SK-N-SH treated with all-trans-retinoic acid at 6 μM for 48 hours (cell line): Measurements from ENCODE around the gene LHFPL6.

Experiments used
- ATAC-seq: fragments of 200-7000 bp; cut with Tn5 transposase; 3 replicates; pipeline ENCODE4 v1.9.1; 2020; ENCODE audit warnings: mild to moderate bottlenecking, moderate library complexity
- BACH2 ChIP-seq: fragments of 250-450 bp; sonication (Bioruptor Pico); IDR thresholded peaks from 2 replicates; pipeline ENCODE4 v1.9.0; 2021; ENCODE audit warnings: mild to moderate bottlenecking, borderline replicate concordance
- GLIS3 ChIP-seq: fragments of 250-450 bp; sonication (Bioruptor Pico); IDR thresholded peaks from 2 replicates; pipeline ENCODE4 v1.5.0; 2020; ENCODE audit warnings: mild to moderate bottlenecking, moderate library complexity
- ISL1 ChIP-seq: fragments of 250-450 bp; sonication (Bioruptor Pico); IDR thresholded peaks from 2 replicates; pipeline ENCODE4 v2.1.2; 2022; ENCODE audit warnings: mild to moderate bottlenecking, moderate library complexity
- RARB ChIP-seq: fragments of 250-450 bp; sonication (Bioruptor Pico); IDR thresholded peaks from 2 replicates; pipeline ENCODE4 v1.8.0; 2021; ENCODE audit warnings: mild to moderate bottlenecking, moderate library complexity
- TCF4 ChIP-seq: fragments of 250-450 bp; sonication (Bioruptor Pico); IDR thresholded peaks from 2 replicates; pipeline ENCODE4 v1.8.0; 2021; ENCODE audit warnings: mild to moderate bottlenecking, moderate library complexity, borderline replicate concordance
- TOX ChIP-seq: fragments of 250-450 bp; sonication (Bioruptor Pico); IDR thresholded peaks from 2 replicates; pipeline ENCODE4 v1.8.0; 2021; ENCODE audit warnings: mild to moderate bottlenecking, moderate library complexity, borderline replicate concordance
- ZC3H10 ChIP-seq: fragments of 250-450 bp; sonication (Bioruptor Pico); IDR thresholded peaks from 2 replicates; pipeline ENCODE4 v1.5.1; 2021; ENCODE audit warnings: mild to moderate bottlenecking, moderate library complexity
- ZFP3 ChIP-seq: fragments of 250-450 bp; sonication (Bioruptor Pico); IDR thresholded peaks from 2 replicates; pipeline ENCODE4 v1.5.0; 2020; ENCODE audit warnings: mild to moderate bottlenecking, moderate library complexity
- ZFP30 ChIP-seq: fragments of 450-650 bp; formaldehyde crosslinking; IDR thresholded peaks from 2 replicates; pipeline ENCODE4 v1.5.0; 2022; ENCODE audit warnings: mild to moderate bottlenecking, moderate library complexity
- ZNF70 ChIP-seq: fragments of 450-650 bp; formaldehyde crosslinking; IDR thresholded peaks from 2 replicates; pipeline ENCODE4 v1.5.0; 2020; ENCODE audit warnings: mild to moderate bottlenecking, moderate library complexity
- ZNF8 ChIP-seq: fragments of 450-650 bp; formaldehyde crosslinking; IDR thresholded peaks from 2 replicates; pipeline ENCODE4 v1.5.0; 2020; ENCODE audit warnings: mild to moderate bottlenecking, moderate library complexity
- TF ChIP-seq, protein P1 (sequence below): fragments of 250-450 bp; sonication (Bioruptor Pico); IDR thresholded peaks from 2 replicates; pipeline ENCODE4 v1.5.1; 2021; ENCODE audit warnings: mild to moderate bottlenecking, moderate library complexity
- TF ChIP-seq, protein P2 (sequence below): fragments of 250-450 bp; sonication (Bioruptor Pico); IDR thresholded peaks from 2 replicates; pipeline ENCODE4 v1.8.0; 2021; ENCODE audit warnings: low read depth, mild to moderate bottlenecking, moderate library complexity, borderline replicate concordance
- TF ChIP-seq, protein P3 (sequence below): fragments of 250-450 bp; sonication (Bioruptor Pico); IDR thresholded peaks from 2 replicates; pipeline ENCODE4 v1.5.1; 2020; ENCODE audit warnings: low read depth, mild to moderate bottlenecking, moderate library complexity
- TF ChIP-seq, protein P4 (sequence below): fragments of 250-450 bp; sonication (Bioruptor Pico); IDR thresholded peaks from 2 replicates; pipeline ENCODE4 v1.5.0; 2020; ENCODE audit warnings: mild to moderate bottlenecking, moderate library complexity

LHFPL6 gene

DNA sequence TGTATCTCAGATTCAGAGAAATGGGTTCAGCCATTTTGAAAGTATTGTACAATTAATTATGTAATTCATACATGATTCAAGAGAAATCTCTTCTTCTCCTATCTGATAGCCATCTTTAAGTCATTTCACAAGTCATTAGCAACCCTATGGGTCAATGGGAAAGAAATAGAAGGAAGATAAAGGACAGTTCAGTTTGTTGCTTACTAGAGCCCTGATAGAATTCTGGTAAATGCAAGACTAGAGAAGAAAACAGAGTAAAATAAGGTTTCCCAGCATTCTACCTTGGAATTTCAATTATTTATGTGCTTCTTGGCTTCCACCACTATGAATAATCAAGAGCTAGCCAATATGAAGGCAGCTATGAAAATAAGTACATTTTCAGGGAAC, 117.7 kb downstream of the LHFPL6 start (continued):
- TF ChIP-seq, protein P1, sequence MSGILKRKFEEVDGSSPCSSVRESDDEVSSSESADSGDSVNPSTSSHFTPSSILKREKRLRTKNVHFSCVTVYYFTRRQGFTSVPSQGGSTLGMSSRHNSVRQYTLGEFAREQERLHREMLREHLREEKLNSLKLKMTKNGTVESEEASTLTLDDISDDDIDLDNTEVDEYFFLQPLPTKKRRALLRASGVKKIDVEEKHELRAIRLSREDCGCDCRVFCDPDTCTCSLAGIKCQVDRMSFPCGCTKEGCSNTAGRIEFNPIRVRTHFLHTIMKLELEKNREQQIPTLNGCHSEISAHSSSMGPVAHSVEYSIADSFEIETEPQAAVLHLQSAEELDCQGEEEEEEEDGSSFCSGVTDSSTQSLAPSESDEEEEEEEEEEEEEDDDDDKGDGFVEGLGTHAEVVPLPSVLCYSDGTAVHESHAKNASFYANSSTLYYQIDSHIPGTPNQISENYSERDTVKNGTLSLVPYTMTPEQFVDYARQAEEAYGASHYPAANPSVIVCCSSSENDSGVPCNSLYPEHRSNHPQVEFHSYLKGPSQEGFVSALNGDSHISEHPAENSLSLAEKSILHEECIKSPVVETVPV: no peak
- TF ChIP-seq BACH2 (CRISPR knock-in tag): no peak
- no peak for TF ChIP-seq TOX (CRISPR knock-in tag)
- TF ChIP-seq ZC3H10: no peak
- TF ChIP-seq ISL1 (CRISPR knock-in tag): no peak

DNA sequence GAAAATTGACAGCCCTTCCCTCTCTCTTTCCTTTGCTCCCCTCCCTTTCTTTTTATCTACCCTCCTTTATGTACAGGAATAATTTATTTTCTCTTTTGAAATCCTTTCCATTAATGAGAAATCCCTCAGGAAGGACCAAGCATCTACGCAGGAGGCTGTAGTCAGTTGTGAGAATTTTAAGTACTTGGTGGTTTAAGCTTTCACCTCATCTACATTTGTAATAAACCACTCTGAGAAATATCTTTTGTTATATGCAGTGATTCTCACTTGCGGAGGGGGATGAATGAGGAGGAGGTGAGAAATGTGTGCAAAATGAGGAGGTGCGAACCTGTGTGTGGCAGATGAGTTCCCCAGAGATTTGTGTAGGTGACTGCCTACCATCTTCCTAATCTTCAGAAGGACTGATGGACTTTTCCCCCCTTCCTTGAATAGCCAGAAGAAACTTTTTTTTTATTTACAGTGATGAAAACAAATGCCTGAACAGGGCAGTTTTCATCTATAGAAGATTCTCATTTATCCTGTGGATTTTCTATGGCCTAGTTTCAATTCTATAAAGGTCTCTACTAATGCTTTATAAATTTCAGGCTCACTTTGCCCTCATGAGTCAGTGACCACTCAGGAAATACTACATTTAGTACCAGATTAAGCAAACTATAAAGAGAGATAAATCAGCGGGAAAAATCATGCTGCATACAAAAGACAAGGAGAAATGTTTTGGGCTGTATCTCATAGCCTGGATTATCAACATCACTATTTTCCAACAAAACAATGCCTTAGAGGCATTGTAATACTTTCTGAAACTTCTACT, 118.3 kb downstream of the LHFPL6 start:
- TF ChIP-seq RARB (CRISPR knock-in tag): no peak

DNA sequence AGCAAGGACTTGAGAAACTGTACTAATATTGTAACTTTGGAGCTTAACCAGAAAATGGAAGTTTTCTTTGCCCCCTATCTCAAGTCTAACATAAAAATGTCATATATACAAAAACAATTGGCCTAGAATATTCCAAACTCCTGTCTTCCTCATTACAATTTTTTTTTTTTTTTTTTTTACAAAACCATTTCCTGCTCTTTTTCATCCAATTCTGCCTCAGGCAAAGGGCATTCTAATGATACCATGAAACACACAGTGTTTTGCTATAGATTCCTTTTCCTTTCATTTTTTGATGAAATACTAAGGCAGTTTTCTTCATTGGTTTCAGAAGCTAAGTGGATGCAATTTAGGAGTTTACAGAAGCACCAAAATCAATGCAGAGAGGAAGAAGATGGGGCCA, 119.7 kb downstream of the LHFPL6 start:
- no peak for ATAC-seq
- TF ChIP-seq BACH2 (CRISPR knock-in tag) (no peak), ZFP3 (CRISPR knock-in tag) (no peak), ZNF8 (CRISPR knock-in tag) (no peak), ZFP30 (CRISPR knock-in tag) (no peak), TCF4 (CRISPR knock-in tag) (no peak), ZNF70 (no peak), GLIS3 (CRISPR knock-in tag) (no peak)
- TF ChIP-seq, protein P2, sequence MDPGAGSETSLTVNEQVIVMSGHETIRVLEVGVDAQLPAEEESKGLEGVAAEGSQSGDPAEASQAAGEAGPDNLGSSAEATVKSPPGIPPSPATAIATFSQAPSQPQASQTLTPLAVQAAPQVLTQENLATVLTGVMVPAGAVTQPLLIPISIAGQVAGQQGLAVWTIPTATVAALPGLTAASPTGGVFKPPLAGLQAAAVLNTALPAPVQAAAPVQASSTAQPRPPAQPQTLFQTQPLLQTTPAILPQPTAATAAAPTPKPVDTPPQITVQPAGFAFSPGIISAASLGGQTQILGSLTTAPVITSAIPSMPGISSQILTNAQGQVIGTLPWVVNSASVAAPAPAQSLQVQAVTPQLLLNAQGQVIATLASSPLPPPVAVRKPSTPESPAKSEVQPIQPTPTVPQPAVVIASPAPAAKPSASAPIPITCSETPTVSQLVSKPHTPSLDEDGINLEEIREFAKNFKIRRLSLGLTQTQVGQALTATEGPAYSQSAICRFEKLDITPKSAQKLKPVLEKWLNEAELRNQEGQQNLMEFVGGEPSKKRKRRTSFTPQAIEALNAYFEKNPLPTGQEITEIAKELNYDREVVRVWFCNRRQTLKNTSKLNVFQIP (CRISPR knock-in tag): no peak
- TF ChIP-seq, protein P3, sequence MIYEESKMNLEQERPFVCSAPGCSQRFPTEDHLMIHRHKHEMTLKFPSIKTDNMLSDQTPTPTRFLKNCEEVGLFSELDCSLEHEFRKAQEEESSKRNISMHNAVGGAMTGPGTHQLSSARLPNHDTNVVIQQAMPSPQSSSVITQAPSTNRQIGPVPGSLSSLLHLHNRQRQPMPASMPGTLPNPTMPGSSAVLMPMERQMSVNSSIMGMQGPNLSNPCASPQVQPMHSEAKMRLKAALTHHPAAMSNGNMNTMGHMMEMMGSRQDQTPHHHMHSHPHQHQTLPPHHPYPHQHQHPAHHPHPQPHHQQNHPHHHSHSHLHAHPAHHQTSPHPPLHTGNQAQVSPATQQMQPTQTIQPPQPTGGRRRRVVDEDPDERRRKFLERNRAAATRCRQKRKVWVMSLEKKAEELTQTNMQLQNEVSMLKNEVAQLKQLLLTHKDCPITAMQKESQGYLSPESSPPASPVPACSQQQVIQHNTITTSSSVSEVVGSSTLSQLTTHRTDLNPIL (CRISPR knock-in tag): no peak
- TF ChIP-seq, protein P4, sequence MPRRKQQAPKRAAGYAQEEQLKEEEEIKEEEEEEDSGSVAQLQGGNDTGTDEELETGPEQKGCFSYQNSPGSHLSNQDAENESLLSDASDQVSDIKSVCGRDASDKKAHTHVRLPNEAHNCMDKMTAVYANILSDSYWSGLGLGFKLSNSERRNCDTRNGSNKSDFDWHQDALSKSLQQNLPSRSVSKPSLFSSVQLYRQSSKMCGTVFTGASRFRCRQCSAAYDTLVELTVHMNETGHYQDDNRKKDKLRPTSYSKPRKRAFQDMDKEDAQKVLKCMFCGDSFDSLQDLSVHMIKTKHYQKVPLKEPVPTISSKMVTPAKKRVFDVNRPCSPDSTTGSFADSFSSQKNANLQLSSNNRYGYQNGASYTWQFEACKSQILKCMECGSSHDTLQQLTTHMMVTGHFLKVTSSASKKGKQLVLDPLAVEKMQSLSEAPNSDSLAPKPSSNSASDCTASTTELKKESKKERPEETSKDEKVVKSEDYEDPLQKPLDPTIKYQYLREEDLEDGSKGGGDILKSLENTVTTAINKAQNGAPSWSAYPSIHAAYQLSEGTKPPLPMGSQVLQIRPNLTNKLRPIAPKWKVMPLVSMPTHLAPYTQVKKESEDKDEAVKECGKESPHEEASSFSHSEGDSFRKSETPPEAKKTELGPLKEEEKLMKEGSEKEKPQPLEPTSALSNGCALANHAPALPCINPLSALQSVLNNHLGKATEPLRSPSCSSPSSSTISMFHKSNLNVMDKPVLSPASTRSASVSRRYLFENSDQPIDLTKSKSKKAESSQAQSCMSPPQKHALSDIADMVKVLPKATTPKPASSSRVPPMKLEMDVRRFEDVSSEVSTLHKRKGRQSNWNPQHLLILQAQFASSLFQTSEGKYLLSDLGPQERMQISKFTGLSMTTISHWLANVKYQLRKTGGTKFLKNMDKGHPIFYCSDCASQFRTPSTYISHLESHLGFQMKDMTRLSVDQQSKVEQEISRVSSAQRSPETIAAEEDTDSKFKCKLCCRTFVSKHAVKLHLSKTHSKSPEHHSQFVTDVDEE (CRISPR knock-in tag): no peak

More for the DNA sequence above, 118.3 kb downstream of the LHFPL6 start:
- ATAC-seq: no peak; the same call in 2 of the 3 replicates

DNA sequence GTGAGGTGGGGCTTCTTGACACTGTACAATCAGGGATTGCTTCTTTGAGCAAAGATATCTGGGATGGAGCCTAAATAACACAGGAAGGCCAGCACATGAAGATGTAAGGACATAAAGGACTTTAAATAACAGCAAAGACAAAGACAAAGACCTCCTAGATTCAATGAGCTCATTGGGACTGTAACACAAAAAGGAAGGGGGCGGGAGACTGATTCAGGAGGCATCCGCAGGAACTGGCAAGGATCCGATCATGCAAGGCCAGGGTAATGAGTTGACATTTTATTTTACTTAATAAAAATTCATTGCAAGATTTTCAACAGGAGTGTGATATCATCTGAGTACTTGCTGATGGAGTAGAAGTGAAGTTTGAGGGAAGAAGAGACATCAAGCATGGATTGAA, 121.5 kb downstream of the LHFPL6 start:
- TF ChIP-seq ZFP30 (CRISPR knock-in tag) (no peak), GLIS3 (CRISPR knock-in tag) (no peak)
- TF ChIP-seq, protein P3 (CRISPR knock-in tag): no peak
- TF ChIP-seq, protein P1: no peak
- no peak for ATAC-seq
